ENCODE results near the gene HYKK.

DNA sequence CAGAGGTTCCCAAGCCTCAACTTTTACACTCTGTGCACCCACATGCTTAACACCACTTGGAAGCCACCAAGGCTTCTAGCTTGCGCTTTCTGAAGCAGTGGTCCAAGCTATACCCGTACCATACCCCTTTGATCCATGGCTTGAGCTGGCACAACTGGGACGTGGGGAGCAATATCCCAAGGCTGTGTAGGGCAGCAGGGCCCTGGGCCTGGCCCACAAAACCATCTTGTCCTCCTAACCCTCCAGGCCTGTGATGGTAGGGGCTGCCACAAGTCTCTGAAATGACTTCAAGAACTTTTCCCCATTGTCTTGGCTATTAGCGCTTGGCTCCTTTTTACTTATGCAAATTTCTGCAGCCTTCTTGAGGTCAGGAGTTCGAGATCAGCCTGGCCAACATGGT lies 16.9 kb downstream of the HYKK start:
- TF ChIP-seq POLR2A (IDR thresholded peaks at IDR 0.05) = no peak
- TF ChIP-seq, protein P1, sequence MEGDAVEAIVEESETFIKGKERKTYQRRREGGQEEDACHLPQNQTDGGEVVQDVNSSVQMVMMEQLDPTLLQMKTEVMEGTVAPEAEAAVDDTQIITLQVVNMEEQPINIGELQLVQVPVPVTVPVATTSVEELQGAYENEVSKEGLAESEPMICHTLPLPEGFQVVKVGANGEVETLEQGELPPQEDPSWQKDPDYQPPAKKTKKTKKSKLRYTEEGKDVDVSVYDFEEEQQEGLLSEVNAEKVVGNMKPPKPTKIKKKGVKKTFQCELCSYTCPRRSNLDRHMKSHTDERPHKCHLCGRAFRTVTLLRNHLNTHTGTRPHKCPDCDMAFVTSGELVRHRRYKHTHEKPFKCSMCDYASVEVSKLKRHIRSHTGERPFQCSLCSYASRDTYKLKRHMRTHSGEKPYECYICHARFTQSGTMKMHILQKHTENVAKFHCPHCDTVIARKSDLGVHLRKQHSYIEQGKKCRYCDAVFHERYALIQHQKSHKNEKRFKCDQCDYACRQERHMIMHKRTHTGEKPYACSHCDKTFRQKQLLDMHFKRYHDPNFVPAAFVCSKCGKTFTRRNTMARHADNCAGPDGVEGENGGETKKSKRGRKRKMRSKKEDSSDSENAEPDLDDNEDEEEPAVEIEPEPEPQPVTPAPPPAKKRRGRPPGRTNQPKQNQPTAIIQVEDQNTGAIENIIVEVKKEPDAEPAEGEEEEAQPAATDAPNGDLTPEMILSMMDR (IDR thresholded peaks at IDR 0.05) = no peak

All from thyroid gland (tissue), 4 donors.